GM10248 (cell line): ENCODE data around the gene REEP3.
"Not testable (repeated sequence)": the region's sequence is repeated elsewhere in the genome, so short reads cannot be mapped to it uniquely, and the experiment has no call there.

Source experiments
- CTCF ChIA-PET: fragments of 300-600 bp; sonication (Branson Sonifier 250); formaldehyde crosslinking; extraction: SDS; loops from one replicate; lab custom pipeline; 2021; ENCODE audit warnings: antibody characterized with exemption; lab: Yijun Ruan, JAX
- POLR2A ChIA-PET: fragments of 350-650 bp; sonication (Branson Sonifier 250); formaldehyde crosslinking; extraction: SDS; loops from one replicate; lab custom pipeline; 2020; ENCODE audit warnings: antibody characterized with exemption; lab: Yijun Ruan, JAX
- DNase-seq: peaks from one replicate; pipeline ENCODE4 v3.0.0; 2012; ENCODE audit errors: extremely low spot score
- TF ChIP-seq, protein P1 (sequence below): IDR thresholded peaks from 2 replicates; pipeline ENCODE4 v1.5.1; 2012; ENCODE audit warnings: mild to moderate bottlenecking, low read depth; ENCODE audit errors: extremely low read depth, missing control alignments, control extremely low read depth

The REEP3 gene

DNA sequence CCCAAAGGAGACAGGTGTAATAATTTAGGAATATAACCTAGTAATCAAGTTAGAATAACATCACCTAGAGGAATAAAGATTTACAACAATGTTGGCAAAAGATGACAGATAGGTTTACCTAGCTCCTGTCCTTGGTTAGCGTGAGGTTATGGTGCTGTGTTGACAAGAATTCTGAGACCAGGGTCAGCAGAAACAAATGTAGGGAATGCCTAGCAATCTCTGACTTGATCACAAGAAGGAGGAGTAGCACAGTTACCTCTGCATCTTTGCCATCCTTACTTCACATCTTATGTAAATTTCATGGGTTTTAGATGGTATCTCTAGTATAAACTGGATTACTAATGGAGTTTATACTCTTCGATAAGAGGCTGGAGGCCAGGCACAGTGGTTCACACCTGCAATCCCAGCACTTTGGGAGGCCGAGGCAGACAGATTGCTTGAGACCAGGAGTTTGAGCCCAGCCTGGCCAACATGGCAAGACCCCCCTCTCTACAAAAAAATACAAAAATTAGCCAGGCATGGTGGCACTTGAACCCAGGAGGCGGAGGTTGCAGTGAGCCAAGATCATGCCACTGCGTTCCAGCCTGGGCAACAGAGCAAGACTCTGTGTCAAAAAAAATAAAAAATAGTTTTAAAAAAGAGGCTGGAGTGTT lies 37.1 kb downstream of the REEP3 start:
- TF ChIP-seq, protein P1, sequence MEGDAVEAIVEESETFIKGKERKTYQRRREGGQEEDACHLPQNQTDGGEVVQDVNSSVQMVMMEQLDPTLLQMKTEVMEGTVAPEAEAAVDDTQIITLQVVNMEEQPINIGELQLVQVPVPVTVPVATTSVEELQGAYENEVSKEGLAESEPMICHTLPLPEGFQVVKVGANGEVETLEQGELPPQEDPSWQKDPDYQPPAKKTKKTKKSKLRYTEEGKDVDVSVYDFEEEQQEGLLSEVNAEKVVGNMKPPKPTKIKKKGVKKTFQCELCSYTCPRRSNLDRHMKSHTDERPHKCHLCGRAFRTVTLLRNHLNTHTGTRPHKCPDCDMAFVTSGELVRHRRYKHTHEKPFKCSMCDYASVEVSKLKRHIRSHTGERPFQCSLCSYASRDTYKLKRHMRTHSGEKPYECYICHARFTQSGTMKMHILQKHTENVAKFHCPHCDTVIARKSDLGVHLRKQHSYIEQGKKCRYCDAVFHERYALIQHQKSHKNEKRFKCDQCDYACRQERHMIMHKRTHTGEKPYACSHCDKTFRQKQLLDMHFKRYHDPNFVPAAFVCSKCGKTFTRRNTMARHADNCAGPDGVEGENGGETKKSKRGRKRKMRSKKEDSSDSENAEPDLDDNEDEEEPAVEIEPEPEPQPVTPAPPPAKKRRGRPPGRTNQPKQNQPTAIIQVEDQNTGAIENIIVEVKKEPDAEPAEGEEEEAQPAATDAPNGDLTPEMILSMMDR, result no peak
- no peak for DNase-seq
- POLR2A ChIA-PET, result no interaction called here
- CTCF ChIA-PET, result interaction anchor here (0.9 to 1.9 kb wide), 3 partner anchors 14 to 71 kb away, joined by 3 to 9 read pairs (median 3); no protein-coding TSS in a partner anchor

DNA sequence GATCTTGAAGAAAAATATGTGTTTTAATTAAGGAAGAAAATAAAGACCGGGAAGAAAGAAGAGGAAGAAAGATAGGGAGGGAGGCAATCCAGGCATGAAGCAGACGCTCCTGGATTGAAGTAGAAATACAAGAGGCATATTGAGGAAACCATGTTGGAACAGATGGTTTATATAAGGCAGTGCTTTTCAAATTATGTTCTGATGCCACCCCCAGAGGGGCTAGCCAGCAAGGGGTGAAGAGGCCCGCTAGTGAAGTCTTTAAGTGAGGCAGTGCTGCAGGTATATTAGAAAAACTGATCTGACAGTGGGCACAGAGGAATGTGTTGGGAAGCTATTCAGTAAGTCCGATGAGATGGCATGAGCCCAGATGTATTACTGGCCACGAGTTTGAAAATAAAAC lies 40.1 kb downstream of the REEP3 start:
- ChIA-PET POLR2A (interaction anchor here (0.5 kb wide), 1 partner anchor 380 kb away, joined by 3 read pairs; no protein-coding TSS in a partner anchor), CTCF (interaction anchor here (1.2 to 2.9 kb wide), 2 partner anchors 12 to 19 kb away, joined by 4 to 7 read pairs; no protein-coding TSS in a partner anchor)
- no peak for DNase-seq
- TF ChIP-seq, protein P1, result no peak

DNA sequence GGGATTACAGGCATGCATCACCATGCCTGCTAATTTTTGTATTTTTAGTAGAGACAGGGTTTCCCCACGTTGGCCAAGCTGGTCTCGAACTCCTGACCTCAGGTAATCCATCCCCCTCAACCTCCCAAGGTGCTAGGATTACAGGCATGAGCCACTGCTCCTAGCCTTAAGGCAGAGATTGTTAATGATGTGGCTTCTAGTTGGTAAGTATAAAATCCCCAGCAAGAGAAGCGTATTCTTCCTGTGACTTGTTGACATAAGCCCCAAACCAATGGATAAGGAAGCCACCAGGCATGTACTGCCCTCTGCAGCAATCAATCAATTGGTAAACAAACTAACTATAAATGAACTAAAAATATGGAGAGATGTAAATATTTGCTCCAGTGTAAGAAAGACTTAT lies 41.2 kb downstream of the REEP3 start:
- POLR2A ChIA-PET, result no interaction called here
- CTCF ChIA-PET, result interaction anchor here (1.2 to 2.9 kb wide), 2 partner anchors 13 to 18 kb away, joined by 4 to 7 read pairs; no protein-coding TSS in a partner anchor
- no peak for DNase-seq
- TF ChIP-seq, protein P1, result no peak

DNA sequence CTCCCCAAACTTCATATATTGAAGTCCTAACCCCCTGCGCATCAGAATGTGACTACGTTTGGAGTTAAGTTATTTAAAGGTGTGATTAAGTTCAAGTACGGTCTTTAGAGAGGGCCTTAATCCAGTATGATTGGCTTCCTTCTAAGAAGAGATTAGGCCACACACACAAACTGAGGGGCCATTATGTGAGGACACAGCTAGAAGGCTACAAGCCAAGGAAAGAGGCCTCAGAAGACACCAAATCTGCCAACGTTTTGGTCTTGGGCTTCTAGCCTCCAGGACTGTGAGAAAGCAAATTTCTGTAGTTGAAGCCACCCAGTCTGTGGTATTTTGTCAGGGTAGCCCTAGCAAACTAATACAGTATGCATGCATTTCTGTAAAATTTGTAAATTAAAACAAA lies 41.7 kb downstream of the REEP3 start:
- CTCF ChIA-PET, result interaction anchor here (2.9 kb wide), 1 partner anchor 18 kb away, joined by 7 read pairs; no protein-coding TSS in a partner anchor
- POLR2A ChIA-PET, result no interaction called here
- TF ChIP-seq, protein P1, result no peak
- no peak for DNase-seq

DNA sequence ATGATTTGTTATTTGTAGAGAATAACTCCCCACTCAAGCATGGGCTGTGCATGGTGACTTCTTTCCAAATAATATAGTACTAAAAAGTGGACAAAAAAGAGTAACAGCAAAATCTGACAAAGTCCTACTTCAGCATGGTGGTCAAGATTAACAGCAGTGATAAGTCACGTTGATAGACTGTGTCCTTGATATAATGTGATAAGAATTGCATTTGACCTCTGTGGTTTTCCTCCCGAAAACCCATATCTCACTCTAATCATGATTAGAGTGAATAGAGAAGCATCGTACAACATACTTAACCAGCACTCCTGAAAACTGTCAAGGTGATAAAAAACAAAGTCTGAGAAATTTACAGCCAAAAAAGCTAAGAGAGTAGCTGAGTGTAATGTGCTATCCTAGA lies 42.4 kb downstream of the REEP3 start:
- CTCF ChIA-PET, result interaction anchor here (2.9 kb wide), 1 partner anchor 17 kb away, joined by 7 read pairs; no protein-coding TSS in a partner anchor

DNA sequence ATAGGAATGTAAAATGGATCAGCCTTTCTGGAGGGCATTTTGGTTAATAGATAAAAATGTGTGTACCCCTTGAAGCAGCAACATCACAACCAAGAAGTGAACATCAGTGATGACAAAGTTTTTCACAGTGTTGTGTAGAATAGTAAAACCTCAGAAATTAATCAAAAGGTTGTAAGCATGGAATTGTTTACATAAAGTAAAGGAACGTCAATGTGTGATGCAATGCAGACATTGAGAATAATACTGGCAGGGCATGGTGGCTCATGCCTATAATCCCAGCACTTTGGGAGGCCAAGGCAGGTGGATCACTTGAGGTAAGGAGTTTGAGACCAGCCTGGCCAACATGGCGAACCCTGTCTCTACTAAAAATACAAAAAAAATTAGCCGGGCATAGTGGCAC lies 43.5 kb downstream of the REEP3 start:
- POLR2A ChIA-PET, CTCF ChIA-PET, DNase-seq: not testable (repeated sequence)

More for the DNA sequence above, 42.4 kb downstream of the REEP3 start:
- POLR2A ChIA-PET, result no interaction called here
- TF ChIP-seq, protein P1, result no peak
- no peak for DNase-seq
